ENCODE data around the gene CYP1B1. TPM values are rescaled to one million over a fixed set of nuclear protein-coding genes. Genes with fewer than 3 reads are reported as not detected.
A peak's percentile ranks its signal among the peaks of the same experiment; 100 is the strongest.

CYP1B1 gene
- total and polyA plus RNA-seq, 2 of the 13 experiments (the other 11 are each of a cell fraction or from before 2014, with no cell fraction given) = not detected

DNA sequence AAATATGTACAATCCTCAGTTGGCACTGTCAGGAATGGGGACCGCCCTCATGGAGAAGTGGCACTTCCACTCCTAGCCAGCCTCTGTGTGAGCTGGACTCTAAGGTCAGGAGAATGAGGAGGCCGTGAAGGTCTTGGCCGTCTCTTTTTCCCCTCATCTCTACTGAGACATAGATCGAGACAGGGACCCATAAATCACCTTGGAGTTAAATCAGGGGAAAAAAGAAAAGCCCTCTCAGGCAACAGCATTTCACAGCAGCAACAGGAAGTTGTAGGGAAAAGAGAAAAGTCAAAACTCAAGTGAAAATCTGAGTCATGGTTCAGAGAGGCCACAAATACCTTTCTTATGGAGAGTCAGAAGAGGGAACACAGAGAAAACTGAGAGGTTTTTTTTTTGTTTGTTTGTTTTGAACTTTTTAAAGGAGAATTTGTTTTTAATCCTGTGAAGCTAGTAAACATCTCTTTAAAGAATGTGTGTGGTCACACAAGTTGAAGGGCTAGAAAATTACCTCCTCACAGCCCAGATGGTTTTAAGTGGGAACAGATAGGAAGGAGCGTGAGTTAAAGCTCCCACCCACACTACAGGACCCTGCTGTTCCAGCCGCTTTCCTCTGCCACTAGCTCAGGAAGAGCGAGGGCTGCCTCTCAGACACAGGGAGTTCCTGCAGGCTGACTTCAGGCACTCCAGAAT, 30.6 kb upstream of the CYP1B1 start:
- Histone ChIP-seq H3K4me3 (replicated peaks in 1 of 3; ENCODE audit: insufficient read depth in 1 of 3, low read depth in 2 of 3, low read length in 3 of 3) (no peak overlapping the region), H3K27ac (ENCODE audit: extremely low read length, insufficient read depth, low read length) (no peak overlapping the region), H3K9ac (ENCODE audit: insufficient read depth, low read depth, low read length) (no peak overlapping the region), H3K9me3 (ENCODE audit: low read length) (no peaks in the 10 kb centered on the region), H3K36me3 (replicated peaks in 1 of 2; ENCODE audit: control insufficient read depth in 1 of 2, insufficient read depth in 2 of 2, low read length in 2 of 2) (no peaks in the 10 kb centered on the region), H3K4me2 (ENCODE audit: low read depth, low read length) (no peak overlapping the region), H3K27me3 (ENCODE audit: control insufficient read depth in 1 of 2, insufficient read depth in 2 of 2, low read length in 2 of 2) (peaks cover 0 to 8% of the 10 kb centered on the region in 2 experiments; a peak in 2 of 5 replicates), H4K20me1 (ENCODE audit: insufficient read depth, low read length) (no peaks in the 10 kb centered on the region), H2AFZ (ENCODE audit: low read length) (no peak overlapping the region), H3K79me2 (ENCODE audit: insufficient read depth, low read length) (no peaks in the 10 kb centered on the region), H3K4me1 (ENCODE audit: insufficient read depth, low read length) (peaks cover 10% of the 10 kb centered on the region)
- peak; percentile 27; the same call in 2 of the 3 replicates for ATAC-seq
- POLR2A ChIA-PET = no interaction called here
- WGBS (ENCODE audit: low lambda C conversion rate) = 38% methylated on average over 7 of the region's 7 CpGs
- DNase-seq (ENCODE audit: low spot score) = no peak
- no TSS peak for BruUV-seq (replicated peaks)
- intact Hi-C loops (cut with micrococcal nuclease; ENCODE audit: unreplicated experiment) = no loop called here
- FAIRE-seq = no peak
- in situ Hi-C loops (cut with HindIII; ENCODE audit: extremely low pct_ligation_motif_present, low pct_unique_long_range_greater_than_20kb) = no loop called here
- TF ChIP-seq SRF (IDR thresholded peaks at IDR 0.05; ENCODE audit: low read depth, low read length) = no peak
- TF ChIP-seq, protein P1, sequence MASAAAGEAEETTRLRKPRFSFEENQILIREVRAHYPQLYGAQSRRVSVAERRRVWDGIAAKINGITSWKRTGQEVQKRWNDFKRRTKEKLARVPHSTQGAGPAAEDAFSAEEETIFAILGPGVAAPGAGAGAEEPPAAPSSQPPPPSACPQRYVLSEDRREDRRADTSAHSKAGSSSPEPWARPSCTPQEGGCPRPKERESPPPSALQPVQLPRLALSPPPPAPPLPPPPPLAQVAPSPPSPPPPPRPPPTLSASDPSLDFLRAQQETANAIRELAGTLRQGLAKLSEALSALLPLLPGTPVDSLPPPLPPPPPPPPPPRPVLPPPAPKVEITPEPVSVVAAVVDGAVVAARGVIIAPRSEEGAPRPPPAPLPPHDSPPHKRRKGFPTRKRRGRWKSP (CRISPR knock-in tag; IDR thresholded peaks at IDR 0.05) = no peak
- CTCF ChIA-PET (ENCODE audit: low intra/inter-chr PET ratio, low total read pairs) = no interaction called here

DNA sequence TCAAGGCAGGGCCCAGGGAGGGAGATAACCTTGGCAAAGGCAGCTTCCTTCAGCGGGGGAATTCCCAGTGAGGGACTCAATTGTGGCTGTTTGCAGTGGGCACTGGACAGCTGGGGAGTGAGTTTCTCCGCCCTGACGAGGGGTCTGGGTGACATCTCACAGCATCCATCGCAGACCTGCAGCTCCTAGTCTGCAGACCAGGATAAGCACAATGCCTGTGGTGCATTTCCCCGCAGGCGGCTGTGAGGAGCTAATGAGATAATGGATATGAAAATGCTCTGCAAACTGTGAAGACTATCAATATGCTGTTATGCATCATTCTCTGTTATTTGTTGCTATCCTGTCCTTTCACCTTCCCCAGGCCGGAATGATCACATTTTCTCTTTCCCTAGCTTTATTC, 30.0 kb upstream of the CYP1B1 start:
- ChIA-PET POLR2A (no interaction called here), CTCF (ENCODE audit: low intra/inter-chr PET ratio, low total read pairs) (no interaction called here)
- Histone ChIP-seq H3K36me3 (replicated peaks in 1 of 2; ENCODE audit: control insufficient read depth in 1 of 2, insufficient read depth in 2 of 2, low read length in 2 of 2) (no peaks in the 10 kb centered on the region), H3K9me3 (ENCODE audit: low read length) (no peaks in the 10 kb centered on the region), H4K20me1 (ENCODE audit: insufficient read depth, low read length) (no peaks in the 10 kb centered on the region), H3K27me3 (ENCODE audit: control insufficient read depth in 1 of 2, insufficient read depth in 2 of 2, low read length in 2 of 2) (peaks cover 0 to 8% of the 10 kb centered on the region in 2 experiments; a peak in 2 of 5 replicates), H3K4me2 (ENCODE audit: low read depth, low read length) (no peak overlapping the region), H3K4me1 (ENCODE audit: insufficient read depth, low read length) (peaks cover 10% of the 10 kb centered on the region), H3K4me3 (replicated peaks in 1 of 3; ENCODE audit: insufficient read depth in 1 of 3, low read depth in 2 of 3, low read length in 3 of 3) (no peak overlapping the region), H2AFZ (ENCODE audit: low read length) (no peak overlapping the region), H3K9ac (ENCODE audit: insufficient read depth, low read depth, low read length) (no peak overlapping the region), H3K79me2 (ENCODE audit: insufficient read depth, low read length) (no peaks in the 10 kb centered on the region), H3K27ac (ENCODE audit: extremely low read length, insufficient read depth, low read length) (no peak overlapping the region)
- no TSS peak for BruUV-seq (replicated peaks)
- 53% methylated on average over 7 of the region's 7 CpGs for WGBS (ENCODE audit: low lambda C conversion rate)
- no peak for TF ChIP-seq HMGA1 (CRISPR knock-in tag; conservative IDR thresholded peaks at IDR 0.05)
- TF ChIP-seq, protein P2, sequence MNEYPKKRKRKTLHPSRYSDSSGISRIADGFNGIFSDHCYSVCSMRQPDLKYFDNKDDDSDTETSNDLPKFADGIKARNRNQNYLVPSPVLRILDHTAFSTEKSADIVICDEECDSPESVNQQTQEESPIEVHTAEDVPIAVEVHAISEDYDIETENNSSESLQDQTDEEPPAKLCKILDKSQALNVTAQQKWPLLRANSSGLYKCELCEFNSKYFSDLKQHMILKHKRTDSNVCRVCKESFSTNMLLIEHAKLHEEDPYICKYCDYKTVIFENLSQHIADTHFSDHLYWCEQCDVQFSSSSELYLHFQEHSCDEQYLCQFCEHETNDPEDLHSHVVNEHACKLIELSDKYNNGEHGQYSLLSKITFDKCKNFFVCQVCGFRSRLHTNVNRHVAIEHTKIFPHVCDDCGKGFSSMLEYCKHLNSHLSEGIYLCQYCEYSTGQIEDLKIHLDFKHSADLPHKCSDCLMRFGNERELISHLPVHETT (CRISPR knock-in tag; conservative IDR thresholded peaks at IDR 0.05) = no peak
- TF ChIP-seq, protein P3, sequence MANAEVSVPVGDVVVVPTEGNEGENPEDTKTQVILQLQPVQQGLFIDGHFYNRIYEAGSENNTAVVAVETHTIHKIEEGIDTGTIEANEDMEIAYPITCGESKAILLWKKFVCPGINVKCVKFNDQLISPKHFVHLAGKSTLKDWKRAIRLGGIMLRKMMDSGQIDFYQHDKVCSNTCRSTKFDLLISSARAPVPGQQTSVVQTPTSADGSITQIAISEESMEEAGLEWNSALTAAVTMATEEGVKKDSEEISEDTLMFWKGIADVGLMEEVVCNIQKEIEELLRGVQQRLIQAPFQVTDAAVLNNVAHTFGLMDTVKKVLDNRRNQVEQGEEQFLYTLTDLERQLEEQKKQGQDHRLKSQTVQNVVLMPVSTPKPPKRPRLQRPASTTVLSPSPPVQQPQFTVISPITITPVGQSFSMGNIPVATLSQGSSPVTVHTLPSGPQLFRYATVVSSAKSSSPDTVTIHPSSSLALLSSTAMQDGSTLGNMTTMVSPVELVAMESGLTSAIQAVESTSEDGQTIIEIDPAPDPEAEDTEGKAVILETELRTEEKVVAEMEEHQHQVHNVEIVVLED (CRISPR knock-in tag; IDR thresholded peaks at IDR 0.05; ENCODE audit: borderline replicate concordance) = no peak
- TF ChIP-seq ZNF546 (CRISPR knock-in tag; conservative IDR thresholded peaks at IDR 0.05) = no peak
- TF ChIP-seq MBNL3 (CRISPR knock-in tag; conservative IDR thresholded peaks at IDR 0.05) = no peak
- no peak for TF ChIP-seq RNF2 (conservative IDR thresholded peaks at IDR 0.05; ENCODE audit: low read depth)
- no peak for TF ChIP-seq CC2D1A (CRISPR knock-in tag; IDR thresholded peaks at IDR 0.05)
- no peak for TF ChIP-seq NR2F1 (CRISPR knock-in tag; IDR thresholded peaks at IDR 0.05)
- no peak for TF ChIP-seq FIP1L1 (IDR thresholded peaks at IDR 0.05; ENCODE audit: borderline replicate concordance, insufficient read depth, low read depth, low read length)
- no peak for TF ChIP-seq PBX2 (CRISPR knock-in tag; IDR thresholded peaks at IDR 0.05)
- intact Hi-C loops (cut with micrococcal nuclease; ENCODE audit: unreplicated experiment) = no loop called here
- no peak for DNase-seq (ENCODE audit: low spot score)
- no peak for FAIRE-seq
- no peak for ATAC-seq
- in situ Hi-C loops (cut with HindIII; ENCODE audit: extremely low pct_ligation_motif_present, low pct_unique_long_range_greater_than_20kb) = no loop called here
